ENCODE data around the gene LMLN.

Gene LMLN

GRCh38 chr3:198065897-198066296 is 105.9 kb downstream of the LMLN start:
- no peak for DNase-seq (ENCODE audit: low read depth)
- no peak overlapping the region for H3K4me3 ChIP-seq (ENCODE audit: low read depth, low read length)
- TF ChIP-seq, protein P1, sequence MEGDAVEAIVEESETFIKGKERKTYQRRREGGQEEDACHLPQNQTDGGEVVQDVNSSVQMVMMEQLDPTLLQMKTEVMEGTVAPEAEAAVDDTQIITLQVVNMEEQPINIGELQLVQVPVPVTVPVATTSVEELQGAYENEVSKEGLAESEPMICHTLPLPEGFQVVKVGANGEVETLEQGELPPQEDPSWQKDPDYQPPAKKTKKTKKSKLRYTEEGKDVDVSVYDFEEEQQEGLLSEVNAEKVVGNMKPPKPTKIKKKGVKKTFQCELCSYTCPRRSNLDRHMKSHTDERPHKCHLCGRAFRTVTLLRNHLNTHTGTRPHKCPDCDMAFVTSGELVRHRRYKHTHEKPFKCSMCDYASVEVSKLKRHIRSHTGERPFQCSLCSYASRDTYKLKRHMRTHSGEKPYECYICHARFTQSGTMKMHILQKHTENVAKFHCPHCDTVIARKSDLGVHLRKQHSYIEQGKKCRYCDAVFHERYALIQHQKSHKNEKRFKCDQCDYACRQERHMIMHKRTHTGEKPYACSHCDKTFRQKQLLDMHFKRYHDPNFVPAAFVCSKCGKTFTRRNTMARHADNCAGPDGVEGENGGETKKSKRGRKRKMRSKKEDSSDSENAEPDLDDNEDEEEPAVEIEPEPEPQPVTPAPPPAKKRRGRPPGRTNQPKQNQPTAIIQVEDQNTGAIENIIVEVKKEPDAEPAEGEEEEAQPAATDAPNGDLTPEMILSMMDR (IDR thresholded peaks at IDR 0.05; ENCODE audit: low read depth, low read length, missing control alignments) = no peak

DNA sequence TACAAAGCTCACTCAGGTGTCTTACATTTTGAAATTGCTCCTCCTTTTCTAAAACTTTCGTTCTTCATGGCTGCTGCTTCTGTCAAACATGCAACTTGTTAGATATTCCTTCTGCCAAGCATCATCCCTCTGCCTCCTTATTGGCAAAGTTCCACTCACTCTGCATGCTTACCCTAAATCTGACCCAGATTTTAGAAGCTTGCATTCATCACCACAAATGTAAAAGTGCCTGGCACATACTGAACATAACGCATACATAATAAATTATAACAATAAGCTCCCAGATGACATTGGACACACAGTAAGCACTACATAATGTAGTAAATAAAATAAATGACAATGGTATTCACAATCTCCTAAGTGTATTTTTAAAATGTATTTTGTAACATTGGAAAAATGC is 107.4 kb downstream of the LMLN start:
- DNase-seq (ENCODE audit: low read depth) = no peak
- TF ChIP-seq, protein P1 (IDR thresholded peaks at IDR 0.05; ENCODE audit: low read depth, low read length, missing control alignments) = no peak
- no peak overlapping the region for H3K4me3 ChIP-seq (ENCODE audit: low read depth, low read length)

GRCh38 chr3:198070871-198071270 is 110.9 kb downstream of the LMLN start:
- TF ChIP-seq, protein P1 (IDR thresholded peaks at IDR 0.05; ENCODE audit: low read depth, low read length, missing control alignments) = no peak
- no peak overlapping the region for H3K4me3 ChIP-seq (ENCODE audit: low read depth, low read length)
- DNase-seq (ENCODE audit: low read depth) = no peak

DNA sequence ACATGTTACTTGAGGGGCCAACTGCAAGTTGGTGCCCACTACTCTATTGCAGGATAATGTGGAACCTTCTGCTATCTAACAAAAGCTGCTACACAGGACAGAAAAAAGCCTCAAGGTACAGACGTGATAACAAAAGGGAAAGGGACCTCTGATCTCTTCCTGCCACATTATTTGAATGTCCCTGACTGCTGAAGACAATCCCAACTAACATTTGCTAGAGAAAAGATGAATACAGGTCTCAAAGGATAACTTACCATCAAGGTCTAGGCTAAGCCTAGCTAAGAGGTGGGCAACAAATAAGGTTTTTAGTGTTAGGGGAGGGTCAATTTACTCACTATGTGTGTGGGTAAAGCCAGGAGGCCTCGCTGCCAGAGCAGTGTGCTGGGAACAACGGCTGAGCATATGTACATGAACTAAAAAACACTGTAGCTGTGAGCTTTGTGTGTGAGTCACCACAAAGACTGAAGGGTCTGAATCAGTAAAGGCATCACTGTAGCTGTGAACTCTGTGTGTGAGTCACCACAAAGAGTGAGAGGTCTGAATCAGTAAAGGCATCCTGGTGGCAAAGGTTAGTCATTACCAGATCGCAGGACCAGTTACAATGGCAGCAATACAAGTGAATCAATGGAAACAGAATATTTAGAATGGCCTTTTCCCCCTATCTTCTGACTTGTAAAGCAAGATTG is 111.7 kb downstream of the LMLN start:
- TF ChIP-seq, protein P1 (IDR thresholded peaks at IDR 0.05; ENCODE audit: low read depth, low read length, missing control alignments) = peak; percentile 32
- H3K4me3 ChIP-seq (ENCODE audit: low read depth, low read length) = no peak overlapping the region
- no peak for DNase-seq (ENCODE audit: low read depth)

DNA sequence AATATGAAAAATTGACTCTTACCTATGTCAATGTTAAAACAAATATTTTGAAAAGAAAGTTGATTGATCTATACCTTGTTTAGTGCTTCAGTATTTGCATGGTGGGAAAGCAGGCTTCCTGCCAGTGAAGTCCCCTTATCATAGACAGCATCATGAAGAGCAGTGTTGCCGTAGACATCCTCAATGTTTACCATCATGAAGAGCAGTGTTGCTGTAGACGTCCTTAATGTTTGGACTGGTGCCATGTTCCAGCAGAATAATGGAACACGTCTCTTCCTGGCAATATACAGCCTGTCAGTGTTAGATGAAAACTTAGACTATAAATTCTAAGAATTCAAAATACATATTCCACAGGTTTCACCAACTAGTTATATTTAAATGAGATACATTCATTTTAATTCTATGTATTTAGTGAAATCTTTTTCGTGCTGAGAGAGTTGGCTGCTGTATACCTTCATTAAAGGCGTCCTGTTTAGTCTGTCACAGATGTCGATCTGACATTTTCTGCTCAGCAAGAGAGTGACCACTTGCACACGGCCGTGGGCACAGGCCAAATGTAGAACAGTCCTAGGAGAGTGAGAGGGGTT is 116.8 kb downstream of the LMLN start:
- DNase-seq (ENCODE audit: low read depth) = no peak
- no peak overlapping the region for H3K4me3 ChIP-seq (ENCODE audit: low read depth, low read length)
- TF ChIP-seq, protein P1 (IDR thresholded peaks at IDR 0.05; ENCODE audit: low read depth, low read length, missing control alignments) = no peak

DNA sequence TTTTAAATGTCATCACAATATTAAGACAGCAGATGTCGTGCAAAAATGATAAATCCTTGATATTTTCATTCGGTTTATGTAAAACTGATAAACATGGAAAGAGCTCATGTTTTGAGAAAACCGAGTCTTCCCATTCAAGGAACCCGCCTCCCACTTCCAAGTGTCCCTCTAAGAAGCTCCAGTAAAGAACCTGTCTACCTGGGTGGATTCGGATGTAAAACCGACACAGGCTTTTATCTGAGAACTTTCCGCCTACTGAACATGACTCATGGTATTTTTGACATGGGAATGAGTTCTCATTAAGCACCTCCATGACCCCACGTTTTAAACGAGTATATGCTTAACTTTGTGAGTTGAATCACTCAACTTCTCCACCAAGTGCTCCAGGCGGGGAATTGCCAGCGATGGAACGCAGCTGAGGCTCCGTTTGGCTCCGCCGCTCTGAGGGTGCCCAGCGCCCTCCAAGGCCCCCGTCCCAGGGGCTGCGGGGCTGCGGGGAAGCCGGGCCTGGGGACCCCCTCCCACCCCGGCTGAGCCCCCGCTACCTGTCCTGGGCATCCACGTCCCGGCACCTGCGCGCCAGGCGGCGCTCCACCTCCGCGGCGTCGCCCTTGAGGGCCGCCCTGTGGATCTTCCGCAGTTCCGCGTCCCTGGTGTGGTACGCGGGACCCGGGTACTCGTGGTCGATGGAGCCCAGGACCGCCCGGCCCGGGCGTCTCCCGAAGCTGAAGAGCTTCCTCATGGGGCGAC is 119.9 kb downstream of the LMLN start:
- H3K4me3 ChIP-seq (ENCODE audit: low read depth, low read length) = no peak overlapping the region; the same call in 1 of the 2 replicates
- TF ChIP-seq, protein P1 (IDR thresholded peaks at IDR 0.05; ENCODE audit: low read depth, low read length, missing control alignments) = no peak
- no peak for DNase-seq (ENCODE audit: low read depth)

Measured in GM12864 (cell line).